Hematopoietic multipotent progenitor cell treated with erythropoietin and hydrocortisone succinate and interleukin-3 and kit ligand, for 4 days (in vitro differentiated cells): ENCODE results near the gene CAB39L.

Experiments used
- DNase-seq: peaks from one replicate; pipeline ENCODE4 v3.0.0-alpha.2; 2015

CAB39L gene

GRCh38 chr13:49395878-49396380 lies 47.9 kb downstream of the CAB39L start:
- DNase-seq, result no peak

- no peak for DNase-seq
Measured at GRCh38 chr13:49395451-49395865, 48.4 kb downstream of the CAB39L start.

GRCh38 chr13:49388091-49388635 lies 55.7 kb downstream of the CAB39L start:
- no peak for DNase-seq

- DNase-seq, result no peak
Measured at GRCh38 chr13:49386664-49387063, 57.2 kb downstream of the CAB39L start.

GRCh38 chr13:49376121-49376520 lies 67.7 kb downstream of the CAB39L start:
- no peak for DNase-seq

GRCh38 chr13:49374585-49375290 lies 69.1 kb downstream of the CAB39L start:
- no peak for DNase-seq

- DNase-seq, result no peak
Measured at GRCh38 chr13:49373716-49374115, 70.1 kb downstream of the CAB39L start.

- DNase-seq, result peak; percentile 25
Measured at GRCh38 chr13:49371943-49372613, 71.8 kb downstream of the CAB39L start.

- no peak for DNase-seq
Measured at GRCh38 chr13:49370371-49370770, 73.5 kb downstream of the CAB39L start.

- no peak for DNase-seq
Measured at GRCh38 chr13:49369866-49370265, 74.0 kb downstream of the CAB39L start.

- DNase-seq, result no peak
Measured at GRCh38 chr13:49368688-49369087, 75.2 kb downstream of the CAB39L start.

GRCh38 chr13:49367640-49368422 lies 76.0 kb downstream of the CAB39L start:
- DNase-seq, result no peak

- no peak for DNase-seq
Measured at GRCh38 chr13:49366841-49367240, 77.0 kb downstream of the CAB39L start.

GRCh38 chr13:49357694-49358093 lies 86.2 kb downstream of the CAB39L start:
- no peak for DNase-seq

- DNase-seq, result no peak
Measured at GRCh38 chr13:49356223-49356622, 87.6 kb downstream of the CAB39L start.

GRCh38 chr13:49354719-49355118 lies 89.1 kb downstream of the CAB39L start:
- no peak for DNase-seq

- no peak for DNase-seq
Measured at GRCh38 chr13:49353908-49354307, 90.0 kb downstream of the CAB39L start.

- DNase-seq, result peak; percentile 20
Measured at GRCh38 chr13:49351871-49352270, 92.0 kb downstream of the CAB39L start.

GRCh38 chr13:49348751-49349150 lies 95.1 kb downstream of the CAB39L start:
- DNase-seq, result no peak

- DNase-seq, result no peak
Measured at GRCh38 chr13:49347650-49348385, 96.0 kb downstream of the CAB39L start.

GRCh38 chr13:49346460-49346859 lies 97.4 kb downstream of the CAB39L start:
- DNase-seq, result no peak

- no peak for DNase-seq
Measured at GRCh38 chr13:49343731-49344130, 100.1 kb downstream of the CAB39L start.

- DNase-seq, result no peak
Measured at GRCh38 chr13:49343255-49343654, 100.6 kb downstream of the CAB39L start.
